Spleen (tissue), 11 donors: ENCODE results near the gene THBS2. TPM values are rescaled to one million over a fixed set of nuclear protein-coding genes. Genes with fewer than 3 reads are reported as not detected.
"Not testable (repeated sequence)": the region's sequence is repeated elsewhere in the genome, so short reads cannot be mapped to it uniquely, and the experiment has no call there.

Experiments used
- DNase-seq: peaks from one replicate; pipeline ENCODE4 v3.0.0-alpha.2; 2020
- H3K27ac ChIP-seq, 8 donors: fragments of 200-600 bp; sonication (generic) in 7 of 8; 1 replicate in 4 of 8; 2 replicates in 4 of 8; pipeline versions ENCODE4 v1.5.0 to v1.8.0; 2016 to 2021; ENCODE audit warnings: inconsistent platforms in 4 of 8, mild to moderate bottlenecking in 4 of 8, moderate library complexity in 1 of 8
- H3K27me3 ChIP-seq, 7 donors: fragments of 200-600 bp; sonication (generic) in 6 of 7; replicated peaks in 1 of 7; 1 replicate in 4 of 7; 2 replicates in 3 of 7; pipeline versions ENCODE4 v1.5.0 to v1.8.0; 2016 to 2021; ENCODE audit warnings: inconsistent platforms in 3 of 7, mild to moderate bottlenecking in 1 of 7
- H3K36me3 ChIP-seq, 6 donors: fragments of 200-600 bp; sonication (generic) in 5 of 6; 1 replicate in 4 of 6; 2 replicates in 2 of 6; pipeline versions ENCODE4 v1.5.0 to v1.8.0; 2016 to 2021; ENCODE audit warnings: inconsistent platforms in 2 of 6
- H3K4me1 ChIP-seq, 6 donors: fragments of 200-600 bp; sonication (generic) in 5 of 6; 1 replicate in 3 of 6; 2 replicates in 3 of 6; pipeline versions ENCODE4 v1.5.0 to v1.8.0; 2016 to 2021; ENCODE audit warnings: inconsistent platforms in 3 of 6
- H3K4me3 ChIP-seq, 8 donors: fragments of 200-600 bp; sonication (generic) in 7 of 8; 1 replicate in 4 of 8; 2 replicates in 4 of 8; pipeline versions ENCODE4 v1.5.0 to v1.8.0; 2016 to 2021; ENCODE audit warnings: inconsistent platforms in 4 of 8, mild to moderate bottlenecking in 4 of 8, moderate library complexity in 2 of 8
- H3K9me3 ChIP-seq, 8 donors: fragments of 200-600 bp; sonication (generic) in 7 of 8; 1 replicate in 4 of 8; 2 replicates in 4 of 8; pipeline versions ENCODE4 v1.5.0 to v1.8.0; 2016 to 2021; ENCODE audit warnings: inconsistent platforms in 4 of 8
- POLR2A ChIP-seq, 3 donors: fragments of 450-650 bp; IDR thresholded peaks; one replicate each; pipeline ENCODE4 v1.5.1; 2017; ENCODE audit warnings: antibody characterized with exemption in 3 of 3, mild to moderate bottlenecking in 1 of 3
- POLR2AphosphoS5 ChIP-seq, 3 donors: sonication (generic); formaldehyde crosslinking; IDR thresholded peaks; one replicate each; pipeline ENCODE4 v1.5.1; 2017; ENCODE audit warnings: antibody characterized with exemption in 3 of 3
- WGBS, 5 donors: extraction: QIAGEN DNeasy Blood & Tissue Kit in 3 of 5; methylation state at CpG; one replicate each; pipeline versions ENCODE4 v1.1.5 to v1.1.7; 2013 to 2018; 5-methylcytosine and 5-hydroxymethylcytosine counted together
- intact Hi-C: fragments of 100-400 bp; cut with DNase I; formaldehyde crosslinking; loops from one replicate; pipeline ENCODE4 v1.15.0; 2023; ENCODE audit warnings: low total_unique reads
- polyA plus RNA-seq, 3 donors: library from polyadenylated mRNA; stranded (reverse); fragments of 200-250 nt; gene quantifications; one replicate each; pipeline ENCODE4 v1.2.1, GENCODE V29; 2013
- total RNA-seq, 7 donors: library from RNA; depleted of rRNA in 3 of 7; stranded (reverse); fragments of >200 nt in 3 of 7; fragmentation: NEBNext Ultra II Directional in 4 of 7; extraction: Animal tissue kit (Norgen Biotek cat#: 25700) in 4 of 7; gene quantifications; one replicate each; pipeline versions ENCODE4 v1.1.0 to v1.2.1, GENCODE V29; 2016 to 2021
- TF ChIP-seq, protein P1 (sequence below), 11 experiments: fragments of 200-600 bp in 7 of 11; fragments of 450-650 bp in 4 of 11; sonication (generic) in 4 of 11; IDR thresholded peaks in 8 of 11; conservative IDR thresholded peaks in 3 of 11; 1 replicate in 7 of 11; 2 replicates in 4 of 11; pipeline versions ENCODE4 v1.4.0 to v1.8.0; 2016 to 2021; ENCODE audit warnings: antibody characterized with exemption in 11 of 11, inconsistent platforms in 4 of 11, mild to moderate bottlenecking in 1 of 11
- donor health status: healthy with polysubstance abuse.
- donor health status: DM: no; HTN: no; CAD: no; lungs with moderate emphysema.
- donor health status: DM: no; HTN: no; CAD: no.
- donor health status: Bipolar disorder and iron deficiency.
- donor health status: healthy.
- donor health status: DM: no; HTN: no; CAD: no.
- donor health status: DM: yes; HTN: yes; CAD: no.

THBS2 gene
- total and polyA plus RNA-seq, 10 donors = 1.2 to 24.9 (median 5.7) TPM

DNA sequence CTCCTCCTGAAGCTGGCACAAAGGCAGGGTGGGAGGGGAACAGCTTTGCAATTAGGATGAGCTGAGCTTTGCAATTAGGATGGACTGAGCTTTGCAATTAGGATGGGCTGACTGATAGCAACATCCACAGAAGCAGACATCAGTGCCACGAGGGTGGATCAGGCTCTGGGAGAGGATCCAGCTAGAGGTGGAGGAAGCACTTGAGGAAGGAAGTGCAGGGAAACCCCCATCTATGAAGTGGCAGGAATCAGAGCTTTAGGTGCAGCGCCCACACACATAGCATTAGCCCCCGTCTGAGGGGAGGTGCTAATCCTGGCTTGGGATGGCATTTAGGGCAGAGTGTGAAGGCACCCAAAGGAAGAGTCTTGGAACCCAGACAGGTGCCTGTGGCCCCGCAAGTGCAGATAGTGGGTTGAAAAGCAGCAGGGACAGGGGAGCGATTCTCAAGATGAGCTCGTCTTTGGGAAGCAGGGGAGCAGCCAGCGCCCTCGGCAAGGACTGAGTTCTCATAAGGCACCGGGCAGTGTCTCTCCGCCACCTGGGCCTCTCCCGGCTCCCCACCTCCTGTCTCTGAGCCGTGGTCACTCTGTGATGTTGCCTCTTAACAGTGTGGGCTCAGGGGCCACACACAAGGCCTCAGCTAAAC is 12.0 kb upstream of the THBS2 start:
- Histone ChIP-seq H3K4me1 (no peaks in the 10 kb centered on the region), H3K9me3 (no peaks in the 10 kb centered on the region), H3K36me3 (no peaks in the 10 kb centered on the region), H3K27ac (no peak overlapping the region), H3K27me3 (peaks cover 0 to 7% (median 0%) of the 10 kb centered on the region in 7 donors), H3K4me3 (no peak overlapping the region)
- 62 to 79% (median 75%) methylated on average over 8 to 12 of the region's 12 CpGs for WGBS, 5 donors
- TF ChIP-seq POLR2A (IDR thresholded peaks at IDR 0.05) = no peak
- intact Hi-C loops = no loop called here
- no peak for DNase-seq

DNA sequence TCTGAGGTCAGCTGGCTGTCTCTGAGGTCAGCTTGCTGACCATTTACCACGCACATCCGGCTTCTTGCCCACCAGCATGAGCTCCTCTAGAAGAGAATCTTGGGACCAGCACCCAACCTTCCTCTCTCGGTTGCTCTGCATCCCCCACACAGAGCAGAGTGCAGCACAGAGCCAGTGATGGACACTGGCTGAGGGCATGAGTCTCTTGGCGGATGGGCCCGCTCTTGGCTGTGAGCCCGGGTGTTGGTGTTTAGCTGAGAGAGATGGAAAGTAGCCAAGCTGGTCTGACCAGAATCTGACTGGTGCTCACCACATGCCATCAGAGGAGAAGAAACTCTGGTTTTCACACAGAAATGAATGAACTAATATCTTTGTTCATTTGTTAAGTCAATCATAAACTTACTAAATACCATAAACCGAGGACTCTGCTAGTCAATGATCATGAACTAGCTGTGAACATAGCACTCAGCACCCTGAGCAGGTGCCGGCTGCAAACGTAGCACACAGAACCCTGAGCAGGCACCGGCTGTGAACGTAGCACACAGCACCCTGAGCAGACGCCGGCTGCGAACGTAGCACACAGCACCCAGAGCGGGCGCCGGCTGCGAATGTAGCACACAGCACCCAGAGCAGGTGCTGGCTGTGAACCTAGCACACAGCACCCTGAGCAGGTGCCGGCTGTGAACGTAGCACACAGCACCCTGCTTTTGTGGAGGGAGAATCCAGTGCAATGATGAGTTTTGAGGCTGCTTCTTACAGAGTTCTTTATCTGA is 10.4 kb upstream of the THBS2 start:
- DNase-seq = peak; percentile 66
- intact Hi-C loops = no loop called here
- Histone ChIP-seq H3K9me3 (no peaks in the 10 kb centered on the region), H3K4me1 (no peaks in the 10 kb centered on the region), H3K27ac (peak overlapping the region in 4 of 8 donors; percentile 31 to 59 (median 38)), H3K4me3 (no peak overlapping the region), H3K27me3 (peaks cover 0 to 5% (median 0%) of the 10 kb centered on the region in 7 donors), H3K36me3 (no peaks in the 10 kb centered on the region)
- WGBS, 5 donors = 75 to 86% (median 82%) methylated on average over 16 to 21 of the region's 21 CpGs
- peak in 2 of 3 donors; percentile 24 to 44 for TF ChIP-seq POLR2AphosphoS5 (IDR thresholded peaks at IDR 0.05)
- TF ChIP-seq POLR2A (IDR thresholded peaks at IDR 0.05) = no peak
- TF ChIP-seq, protein P1, sequence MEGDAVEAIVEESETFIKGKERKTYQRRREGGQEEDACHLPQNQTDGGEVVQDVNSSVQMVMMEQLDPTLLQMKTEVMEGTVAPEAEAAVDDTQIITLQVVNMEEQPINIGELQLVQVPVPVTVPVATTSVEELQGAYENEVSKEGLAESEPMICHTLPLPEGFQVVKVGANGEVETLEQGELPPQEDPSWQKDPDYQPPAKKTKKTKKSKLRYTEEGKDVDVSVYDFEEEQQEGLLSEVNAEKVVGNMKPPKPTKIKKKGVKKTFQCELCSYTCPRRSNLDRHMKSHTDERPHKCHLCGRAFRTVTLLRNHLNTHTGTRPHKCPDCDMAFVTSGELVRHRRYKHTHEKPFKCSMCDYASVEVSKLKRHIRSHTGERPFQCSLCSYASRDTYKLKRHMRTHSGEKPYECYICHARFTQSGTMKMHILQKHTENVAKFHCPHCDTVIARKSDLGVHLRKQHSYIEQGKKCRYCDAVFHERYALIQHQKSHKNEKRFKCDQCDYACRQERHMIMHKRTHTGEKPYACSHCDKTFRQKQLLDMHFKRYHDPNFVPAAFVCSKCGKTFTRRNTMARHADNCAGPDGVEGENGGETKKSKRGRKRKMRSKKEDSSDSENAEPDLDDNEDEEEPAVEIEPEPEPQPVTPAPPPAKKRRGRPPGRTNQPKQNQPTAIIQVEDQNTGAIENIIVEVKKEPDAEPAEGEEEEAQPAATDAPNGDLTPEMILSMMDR (IDR thresholded peaks at IDR 0.05 in 8 of 11, conservative IDR thresholded peaks at IDR 0.05 in 3 of 11) = no peak

DNA sequence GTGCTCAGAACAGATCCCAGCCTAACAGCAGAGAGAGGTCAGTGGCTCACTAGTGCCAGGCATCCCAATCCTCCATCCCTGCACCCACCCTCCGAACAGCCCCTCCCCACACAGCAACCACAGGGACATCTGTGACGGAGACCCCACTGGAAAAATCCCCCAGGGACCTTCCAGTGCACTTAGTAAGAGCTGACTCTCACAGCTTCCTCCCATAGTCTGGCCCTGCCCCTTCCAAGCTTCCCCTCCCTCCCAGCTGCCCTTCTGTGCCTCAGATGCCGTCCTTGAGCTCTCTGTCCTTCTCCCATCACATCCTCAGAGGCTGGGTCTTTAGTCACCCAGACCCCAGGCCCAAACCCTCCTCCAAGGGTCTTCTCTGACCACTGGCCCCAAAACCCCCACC is 9.7 kb upstream of the THBS2 start:
- Histone ChIP-seq H3K36me3 (no peaks in the 10 kb centered on the region), H3K27ac (peak overlapping the region in 4 of 8 donors; percentile 31 to 59 (median 38)), H3K9me3 (no peaks in the 10 kb centered on the region), H3K27me3 (peaks cover 0 to 5% (median 0%) of the 10 kb centered on the region in 7 donors), H3K4me3 (no peak overlapping the region), H3K4me1 (no peaks in the 10 kb centered on the region)
- 25 to 39% (median 35%) methylated on average over 3 of the region's 3 CpGs for WGBS, 5 donors
- intact Hi-C loops = no loop called here
- TF ChIP-seq POLR2A (IDR thresholded peaks at IDR 0.05) = no peak
- no peak for TF ChIP-seq POLR2AphosphoS5 (IDR thresholded peaks at IDR 0.05)
- TF ChIP-seq, protein P1 (IDR thresholded peaks at IDR 0.05 in 8 of 11, conservative IDR thresholded peaks at IDR 0.05 in 3 of 11) = no peak
- no peak for DNase-seq

DNA sequence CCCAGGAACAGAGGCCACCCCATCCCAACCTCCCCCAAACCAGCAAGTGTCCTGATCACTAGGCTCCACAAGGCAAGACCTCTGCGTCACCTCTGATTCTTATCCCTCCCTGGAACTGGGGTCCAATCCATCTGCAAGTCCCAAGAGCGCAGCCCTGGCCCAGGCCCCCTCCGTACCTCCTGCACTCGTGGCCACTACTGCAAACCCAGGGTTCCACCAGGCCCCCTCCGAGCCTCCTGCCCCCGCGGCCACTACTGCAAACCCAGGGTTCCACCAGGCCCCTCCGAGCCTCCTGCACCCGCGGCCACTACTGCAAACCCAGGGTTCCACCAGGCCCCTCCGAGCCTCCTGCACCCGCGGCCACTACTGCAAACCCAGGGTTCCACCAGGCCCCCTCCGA is 9.0 kb upstream of the THBS2 start:
- H3K9me3 ChIP-seq, DNase-seq, H3K4me1 ChIP-seq, H3K27ac ChIP-seq, H3K4me3 ChIP-seq, H3K27me3 ChIP-seq, H3K36me3 ChIP-seq, intact Hi-C loops: not testable (repeated sequence)
- WGBS, 5 donors = 85 to 92% (median 91%) methylated on average over 12 to 14 of the region's 14 CpGs

DNA sequence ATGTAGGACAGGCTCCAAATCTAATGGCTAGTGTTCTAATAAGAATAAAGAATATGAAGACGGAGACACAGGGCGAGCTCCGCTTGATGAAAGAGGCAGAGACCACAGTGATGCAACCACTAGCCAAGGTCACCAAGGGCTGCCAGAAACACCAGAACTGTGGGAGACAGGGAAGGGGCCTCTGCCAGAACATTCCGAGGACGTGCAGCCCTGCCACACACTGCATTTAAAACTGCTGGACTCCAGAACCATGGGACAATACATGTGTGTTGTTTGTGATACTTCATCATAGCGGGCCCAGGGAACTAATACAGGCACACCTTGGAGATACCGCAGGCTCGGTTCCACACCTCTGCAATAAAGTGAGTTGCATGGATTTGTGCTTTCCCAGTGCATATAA is 2.9 kb upstream of the THBS2 start:
- Histone ChIP-seq H3K4me3 (no peak overlapping the region), H3K27me3 (peaks cover 0 to 51% (median 21%) of the 10 kb centered on the region in 7 donors), H3K27ac (no peak overlapping the region), H3K4me1 (peaks cover 0 to 31% (median 19%) of the 10 kb centered on the region in 6 donors), H3K9me3 (no peaks in the 10 kb centered on the region), H3K36me3 (no peaks in the 10 kb centered on the region)
- 89 to 97% (median 91%) methylated on average over 8 of the region's 8 CpGs for WGBS, 5 donors
- TF ChIP-seq POLR2AphosphoS5 (IDR thresholded peaks at IDR 0.05) (no peak), POLR2A (IDR thresholded peaks at IDR 0.05) (no peak)
- TF ChIP-seq, protein P1 (IDR thresholded peaks at IDR 0.05 in 8 of 11, conservative IDR thresholded peaks at IDR 0.05 in 3 of 11) = no peak
- intact Hi-C loops = no loop called here
- DNase-seq = no peak
